HG03520 (cell line): ENCODE data around the gene PAPPA2.
A peak's percentile ranks its signal among the peaks of the same experiment; 100 is the strongest.
"Not testable (repeated sequence)": the region's sequence is repeated elsewhere in the genome, so short reads cannot be mapped to it uniquely, and the experiment has no call there.

Source experiments
- ATAC-seq: cut with Tn5 transposase; IDR thresholded peaks from one replicate; pipeline ENCODE4 v1.9.1; 2021; ENCODE audit warnings: mild to moderate bottlenecking, moderate library complexity; ENCODE audit not compliant: unreplicated experiment

Gene PAPPA2

DNA sequence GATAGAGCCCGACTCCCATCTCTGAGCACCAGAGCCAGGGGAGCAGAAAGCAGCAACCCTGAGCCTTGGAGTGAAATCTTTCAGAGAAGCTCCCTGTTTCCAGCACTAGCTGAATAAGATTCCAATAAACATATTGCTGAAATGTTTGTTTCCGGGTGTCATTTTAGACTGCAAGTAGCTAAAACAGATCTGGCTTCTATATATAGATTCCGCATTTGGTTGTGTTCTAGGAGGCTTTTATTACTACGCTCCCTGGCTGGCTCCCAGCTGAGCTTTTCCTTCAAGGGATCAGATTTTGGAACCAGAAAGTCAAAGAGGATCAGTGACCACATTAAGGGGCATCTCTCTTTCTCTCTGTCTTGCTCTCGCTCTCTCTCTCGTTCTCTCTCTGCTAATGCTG lies 88.2 kb downstream of the PAPPA2 start:
- no peak for ATAC-seq

GRCh38 chr1:176552217-176552991 lies 89.4 kb downstream of the PAPPA2 start:
- ATAC-seq, result no peak

DNA sequence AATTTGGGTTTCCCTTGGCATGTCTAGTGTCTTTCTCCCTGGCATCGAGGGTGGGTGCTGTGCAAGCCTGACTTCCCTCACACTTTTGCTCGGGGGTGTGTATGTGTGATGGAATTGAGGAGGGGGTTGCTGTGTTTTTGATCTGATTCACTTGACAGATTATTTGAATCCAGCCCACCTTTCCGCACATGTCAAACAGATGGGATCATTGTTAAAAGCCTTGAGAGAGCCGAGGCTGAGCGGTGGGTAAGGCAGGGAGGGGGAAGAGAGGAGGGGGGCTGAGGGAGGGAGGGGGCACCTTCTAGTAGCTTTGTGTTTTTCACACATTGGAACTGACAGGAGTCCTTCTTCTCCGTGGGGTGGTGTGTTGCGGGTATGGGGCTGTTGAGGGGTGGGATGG lies 90.0 kb downstream of the PAPPA2 start:
- ATAC-seq, result no peak

DNA sequence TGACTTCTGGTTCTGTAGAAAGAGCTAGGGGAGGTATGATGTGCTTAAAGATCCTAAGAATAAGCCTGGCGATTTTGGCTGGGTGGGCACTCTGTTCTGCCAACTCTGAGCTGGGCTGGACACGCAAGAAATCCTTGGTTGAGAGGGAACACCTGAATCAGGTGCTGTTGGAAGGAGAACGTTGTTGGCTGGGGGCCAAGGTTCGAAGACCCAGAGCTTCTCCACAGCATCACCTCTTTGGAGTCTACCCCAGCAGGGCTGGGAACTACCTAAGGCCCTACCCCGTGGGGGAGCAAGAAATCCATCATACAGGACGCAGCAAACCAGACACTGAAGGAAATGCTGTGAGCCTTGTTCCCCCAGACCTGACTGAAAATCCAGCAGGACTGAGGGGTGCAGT lies 93.3 kb downstream of the PAPPA2 start:
- no peak for ATAC-seq

DNA sequence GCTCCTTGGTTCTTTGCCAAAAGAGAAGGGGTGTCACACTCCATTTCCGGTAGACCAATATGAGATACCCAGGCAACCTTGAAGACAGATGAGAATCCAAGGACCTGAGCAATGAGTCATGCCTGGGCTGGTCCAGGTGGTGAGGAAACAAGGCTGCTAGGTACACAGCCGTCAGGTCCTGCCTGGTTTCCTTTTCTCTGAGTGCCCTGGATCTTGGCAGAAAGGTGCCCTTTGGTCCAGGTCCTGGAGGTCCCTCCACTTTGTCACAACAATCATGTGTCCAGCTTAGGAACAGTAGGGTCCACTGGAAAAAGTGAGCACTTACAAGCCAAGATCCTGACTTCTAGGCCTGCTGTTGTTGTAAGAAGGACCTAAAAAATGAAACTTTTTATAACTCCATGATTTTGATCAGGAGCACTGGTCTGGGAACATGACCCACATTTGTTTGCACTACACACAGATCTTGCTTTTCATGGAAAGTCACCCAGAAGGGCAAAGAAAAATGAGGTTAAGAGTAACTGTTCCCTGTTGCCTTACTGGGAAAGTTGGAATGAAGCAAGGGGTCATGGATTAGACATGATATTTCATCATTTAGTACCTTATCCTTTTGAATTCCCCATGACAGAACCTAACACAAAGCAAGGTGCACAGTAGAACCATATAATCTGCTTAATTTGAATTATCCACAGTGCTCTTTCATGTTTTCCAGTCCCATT lies 94.7 kb downstream of the PAPPA2 start:
- ATAC-seq, result no peak

- no peak for ATAC-seq
Measured at GRCh38 chr1:176558561-176558960, 95.6 kb downstream of the PAPPA2 start.

GRCh38 chr1:176559474-176559873 lies 96.5 kb downstream of the PAPPA2 start:
- ATAC-seq, result no peak

- peak; percentile 64 for ATAC-seq
Measured at GRCh38 chr1:176559878-176560277, 96.9 kb downstream of the PAPPA2 start.

DNA sequence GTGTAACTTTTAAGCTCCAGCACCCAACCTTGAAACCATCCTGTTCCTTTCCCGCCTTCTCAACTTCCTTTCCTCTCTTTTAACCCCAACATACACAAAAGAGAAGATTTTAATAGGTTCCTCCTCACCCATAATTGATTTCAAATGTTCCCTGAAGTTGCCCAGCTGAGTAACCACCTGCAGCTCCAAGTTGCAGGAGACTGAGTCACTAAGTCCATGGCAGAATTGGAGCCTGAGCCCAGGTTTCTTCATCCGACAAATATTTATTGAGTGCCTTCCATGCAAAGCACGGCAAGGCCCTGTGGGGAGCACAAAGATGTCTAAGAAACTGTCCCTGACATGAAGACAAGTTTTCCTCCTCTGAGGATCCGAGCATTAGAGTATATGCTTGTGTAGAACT lies 97.7 kb downstream of the PAPPA2 start:
- no peak for ATAC-seq

- not testable (repeated sequence) for ATAC-seq
Measured at GRCh38 chr1:176561761-176562160, 98.8 kb downstream of the PAPPA2 start.

- ATAC-seq, result no peak
Measured at GRCh38 chr1:176566004-176566975, 103.3 kb downstream of the PAPPA2 start.

DNA sequence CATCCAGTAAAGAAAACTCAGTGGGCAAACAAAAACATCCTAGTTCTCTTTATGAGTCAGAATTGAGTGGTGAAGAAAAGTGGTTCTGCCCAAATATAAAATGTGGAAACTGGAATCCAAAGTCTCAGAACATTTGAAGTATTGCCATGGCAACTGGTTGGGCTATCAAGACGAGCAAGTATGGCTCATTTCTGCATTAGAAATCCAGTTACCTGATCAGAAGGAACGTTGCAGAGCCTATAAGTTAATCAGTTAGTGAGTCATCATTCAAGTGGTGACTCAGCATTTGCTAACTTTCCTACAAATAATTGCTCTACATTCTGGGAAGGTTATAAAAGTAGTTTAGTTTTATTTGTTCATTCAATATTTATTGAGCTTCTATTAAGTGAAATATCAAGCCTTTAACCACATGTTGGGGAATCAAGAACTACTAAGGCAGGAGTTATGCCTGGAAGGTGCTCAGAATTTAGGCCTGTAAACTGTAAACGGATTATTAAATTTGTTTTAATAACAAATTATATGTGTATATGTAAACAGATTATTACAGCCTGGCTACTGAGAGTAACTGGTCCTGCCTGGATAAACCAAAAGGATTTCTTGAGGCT lies 104.3 kb downstream of the PAPPA2 start:
- ATAC-seq, result no peak

- no peak for ATAC-seq
Measured at GRCh38 chr1:176568185-176568584, 105.2 kb downstream of the PAPPA2 start.

DNA sequence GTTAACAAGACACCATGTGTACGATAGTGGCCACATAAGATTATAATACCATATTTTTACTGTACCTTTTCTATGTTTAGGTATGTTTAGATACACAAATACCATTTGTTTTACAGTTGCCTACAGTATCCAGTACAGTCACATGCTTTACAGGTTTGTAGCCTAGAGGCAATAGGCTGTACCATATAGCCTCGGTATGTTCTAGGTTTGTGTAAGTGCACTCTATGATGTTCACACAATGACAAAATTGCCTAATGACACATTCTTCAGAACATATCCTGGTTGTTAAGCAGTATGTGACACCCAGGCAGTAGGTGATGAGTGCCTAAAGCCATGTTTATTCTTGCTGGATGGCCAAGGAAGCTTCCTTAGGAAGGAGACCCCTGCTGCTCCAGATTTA lies 111.8 kb downstream of the PAPPA2 start:
- ATAC-seq, result no peak

DNA sequence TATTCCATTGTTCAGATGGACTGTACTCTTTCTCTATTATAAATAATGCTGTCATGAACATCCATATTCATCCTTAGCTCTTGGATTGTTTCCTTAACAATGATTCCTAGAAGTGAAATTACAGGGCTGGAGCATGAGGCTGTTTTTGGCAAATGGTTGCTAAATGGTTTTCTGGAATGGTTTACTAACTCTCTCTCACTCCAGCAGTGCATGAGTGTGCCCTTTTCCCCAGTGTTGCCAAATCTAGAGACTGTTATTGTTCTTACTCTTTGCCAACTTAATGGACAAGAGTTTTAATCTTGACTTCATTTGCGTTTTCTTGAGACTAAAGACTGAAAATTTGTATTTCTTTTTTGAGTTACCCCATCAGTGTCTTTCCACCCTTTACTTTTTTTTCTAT lies 113.0 kb downstream of the PAPPA2 start:
- no peak for ATAC-seq

GRCh38 chr1:176576670-176577069 lies 113.7 kb downstream of the PAPPA2 start:
- no peak for ATAC-seq

DNA sequence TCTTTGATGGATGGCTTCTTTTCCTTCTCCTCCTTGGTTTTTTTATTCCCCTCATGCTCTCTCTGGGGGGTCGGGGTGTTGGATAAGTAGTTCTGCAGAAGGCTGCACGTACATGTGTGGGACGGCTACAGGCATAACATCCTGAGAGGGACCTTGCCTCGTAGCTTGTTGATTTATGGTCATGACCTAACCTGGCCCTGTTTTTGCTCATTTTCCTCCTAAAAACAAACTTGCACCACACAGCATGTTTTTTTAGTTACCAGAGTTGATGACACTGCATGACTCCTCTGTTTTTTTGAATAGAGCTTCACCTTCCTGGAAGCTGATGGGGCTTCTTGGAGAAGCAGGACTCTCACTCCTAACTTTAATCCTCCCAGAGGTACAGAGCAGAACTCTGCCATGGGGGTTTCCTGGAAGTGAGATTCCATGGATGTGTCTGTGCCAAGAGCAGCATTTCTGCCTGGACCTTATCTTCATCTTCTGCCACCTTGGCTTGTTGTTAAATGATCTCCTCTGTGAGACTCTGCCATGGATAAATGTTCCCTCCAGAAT lies 114.7 kb downstream of the PAPPA2 start:
- no peak for ATAC-seq

- ATAC-seq, result no peak
Measured at GRCh38 chr1:176579087-176579486, 116.1 kb downstream of the PAPPA2 start.

GRCh38 chr1:176595217-176595616 lies 132.2 kb downstream of the PAPPA2 start:
- no peak for ATAC-seq

DNA sequence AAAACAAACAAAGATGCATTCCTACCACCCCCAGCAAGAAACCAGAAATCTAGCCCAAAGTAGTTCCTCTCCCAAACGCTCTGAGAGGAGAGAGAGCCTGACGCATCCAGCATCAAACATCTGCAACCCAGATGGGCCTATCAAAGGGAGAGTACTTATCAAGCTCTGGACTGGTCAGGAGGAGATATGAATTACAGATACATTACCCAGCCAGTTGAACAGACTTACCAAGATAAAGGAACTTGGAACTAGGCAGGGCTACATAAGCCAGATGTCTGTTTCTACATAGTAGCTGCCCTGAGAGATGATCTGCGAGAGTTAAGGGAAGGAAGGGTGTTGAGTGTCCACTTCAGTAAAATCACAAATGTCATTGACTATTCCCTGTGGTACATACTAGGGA lies 138.4 kb downstream of the PAPPA2 start:
- ATAC-seq, result no peak
